ENCODE measurements around the gene BCAS1.
A peak's percentile ranks its signal among the peaks of the same experiment; 100 is the strongest.

Gene BCAS1

DNA sequence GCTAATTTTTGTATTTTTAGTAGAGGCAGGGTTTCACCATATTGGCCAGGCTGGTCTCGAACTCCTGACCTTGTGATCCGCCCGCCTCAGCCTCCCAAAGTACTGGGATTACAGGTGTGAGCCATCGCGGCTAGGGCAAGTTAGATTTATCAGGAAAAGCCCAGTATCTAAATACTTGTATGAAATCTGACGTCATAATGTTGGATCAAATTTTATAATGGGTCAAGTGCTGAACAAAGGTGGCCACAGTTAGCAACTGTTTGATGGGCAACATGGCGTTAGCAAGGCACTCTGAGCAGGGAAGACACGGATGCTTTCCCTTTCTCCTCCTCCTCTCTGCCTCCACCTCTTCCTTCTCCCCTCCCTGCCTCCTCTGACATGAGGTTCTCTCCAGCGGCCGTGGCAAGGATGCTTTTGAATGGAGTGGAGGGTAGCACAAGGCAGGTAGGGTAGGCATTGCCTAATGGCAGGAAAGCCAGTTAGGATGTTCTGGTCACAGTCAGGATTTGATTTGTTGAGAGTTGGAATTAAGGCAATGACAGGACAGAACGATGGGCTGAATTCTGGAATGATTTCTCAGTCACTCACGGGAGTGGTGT is 149.6 kb downstream of the BCAS1 start:
- DNase-seq: no peak

DNA sequence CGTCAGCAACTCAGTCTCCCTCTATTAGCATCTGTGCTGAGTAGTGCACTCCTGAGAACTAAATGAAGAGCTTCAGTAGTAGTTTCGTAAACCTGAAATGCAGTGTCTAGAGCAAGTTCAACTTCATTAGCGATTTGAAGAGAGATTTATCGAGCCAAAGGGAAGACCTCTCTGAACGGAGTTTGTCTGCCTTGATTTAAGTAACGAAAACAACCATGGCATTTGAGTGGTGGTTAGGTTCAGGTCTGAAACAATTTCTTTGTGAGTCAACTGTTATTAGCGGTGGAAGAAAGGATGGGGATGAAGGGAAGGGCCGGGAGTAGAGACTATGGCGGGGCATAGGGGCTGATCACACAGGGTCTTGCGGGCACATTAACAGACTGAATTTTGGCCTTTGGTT is 150.5 kb downstream of the BCAS1 start:
- no peak for DNase-seq

DNA sequence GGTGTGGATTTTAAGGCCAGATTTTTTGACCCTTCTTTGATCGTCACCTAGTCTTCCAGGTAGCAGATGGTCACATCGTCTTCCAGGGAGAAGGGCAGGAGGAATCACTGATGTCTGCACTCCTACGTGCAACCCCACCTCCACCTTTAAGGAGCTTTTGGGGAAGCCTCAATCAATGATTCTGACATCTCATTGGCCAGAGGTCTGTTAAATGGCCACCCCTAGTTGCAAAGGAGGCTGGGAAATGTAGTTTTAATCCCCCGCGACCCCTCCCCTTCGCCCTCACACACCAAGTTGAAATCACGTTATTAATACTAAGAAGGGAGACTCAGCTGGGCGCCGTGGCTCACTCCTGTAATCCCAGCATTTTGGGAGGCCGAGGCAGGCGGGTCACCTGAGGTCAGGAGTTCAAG is 151.4 kb downstream of the BCAS1 start:
- DNase-seq: no peak

DNA sequence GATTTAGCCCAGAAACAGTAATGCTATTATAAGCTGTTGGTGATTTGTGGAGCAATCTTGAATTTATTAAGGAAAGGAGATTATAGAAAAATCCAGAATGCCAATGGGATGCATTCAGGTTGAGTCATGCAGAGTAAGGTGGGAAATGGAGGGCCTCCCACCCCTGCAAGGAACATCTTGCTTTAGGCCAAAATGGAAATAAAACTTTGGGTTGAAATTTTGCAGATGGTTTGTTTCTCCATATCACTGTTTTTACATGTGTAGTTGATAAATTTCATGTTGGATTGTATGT is 152.4 kb downstream of the BCAS1 start:
- DNase-seq: no peak

DNA sequence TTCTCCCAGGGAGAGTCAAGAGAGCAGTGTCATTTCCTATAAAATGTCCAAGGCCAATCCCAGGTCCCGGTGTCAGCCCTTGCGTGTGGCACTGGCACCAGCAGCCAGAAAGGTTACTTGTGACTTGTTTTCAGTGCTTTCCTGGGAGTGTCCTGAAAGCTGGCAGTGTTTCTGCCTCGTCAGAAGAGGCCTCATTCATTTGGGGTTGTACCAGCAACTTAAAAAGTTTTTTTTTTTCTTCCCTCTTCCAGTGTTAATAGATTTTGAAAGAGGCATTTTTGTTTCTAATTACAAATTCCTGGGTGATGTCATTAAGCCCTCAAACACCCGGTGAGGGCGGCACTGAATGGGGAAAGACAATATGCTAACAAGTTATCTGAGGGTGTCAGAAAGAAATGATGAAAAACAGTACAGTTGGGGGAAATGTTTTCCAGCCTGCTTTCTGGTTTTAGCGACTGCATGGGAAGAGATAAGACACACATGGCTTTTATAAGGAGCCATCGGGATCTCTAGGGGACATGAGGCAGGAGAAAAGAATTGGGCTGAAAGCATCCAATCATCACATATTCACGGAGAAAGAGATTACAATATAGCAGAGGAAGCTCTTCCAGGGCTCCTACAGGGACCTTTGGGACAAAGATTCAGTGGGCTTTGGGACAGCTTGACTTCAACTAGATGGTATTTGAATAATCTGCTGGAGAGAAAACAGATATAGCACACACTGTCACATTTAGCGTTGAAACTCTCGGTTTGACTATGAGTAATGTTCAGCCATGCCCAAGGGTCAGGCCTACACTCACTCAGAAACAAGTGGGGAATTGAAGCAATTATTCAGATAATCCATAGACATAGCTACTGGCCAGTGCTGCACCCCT is 153.0 kb downstream of the BCAS1 start:
- no peak for DNase-seq

DNA sequence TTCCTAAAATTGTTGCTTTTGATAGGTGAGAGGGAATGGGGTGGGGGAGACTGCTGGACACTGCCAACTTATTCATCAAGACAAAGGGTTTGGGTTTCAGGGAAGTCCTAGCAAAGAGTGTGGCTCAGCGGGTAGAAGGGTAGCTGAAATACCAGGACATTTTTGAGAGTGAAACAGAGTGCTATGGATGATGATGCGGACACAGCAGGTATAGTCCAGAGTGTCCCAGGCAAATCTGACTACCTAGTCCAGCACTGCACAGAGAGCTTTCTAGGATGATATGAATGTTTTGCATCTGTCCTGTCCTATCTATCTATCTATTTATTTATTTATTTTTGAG is 154.3 kb downstream of the BCAS1 start:
- DNase-seq: no peak

DNA sequence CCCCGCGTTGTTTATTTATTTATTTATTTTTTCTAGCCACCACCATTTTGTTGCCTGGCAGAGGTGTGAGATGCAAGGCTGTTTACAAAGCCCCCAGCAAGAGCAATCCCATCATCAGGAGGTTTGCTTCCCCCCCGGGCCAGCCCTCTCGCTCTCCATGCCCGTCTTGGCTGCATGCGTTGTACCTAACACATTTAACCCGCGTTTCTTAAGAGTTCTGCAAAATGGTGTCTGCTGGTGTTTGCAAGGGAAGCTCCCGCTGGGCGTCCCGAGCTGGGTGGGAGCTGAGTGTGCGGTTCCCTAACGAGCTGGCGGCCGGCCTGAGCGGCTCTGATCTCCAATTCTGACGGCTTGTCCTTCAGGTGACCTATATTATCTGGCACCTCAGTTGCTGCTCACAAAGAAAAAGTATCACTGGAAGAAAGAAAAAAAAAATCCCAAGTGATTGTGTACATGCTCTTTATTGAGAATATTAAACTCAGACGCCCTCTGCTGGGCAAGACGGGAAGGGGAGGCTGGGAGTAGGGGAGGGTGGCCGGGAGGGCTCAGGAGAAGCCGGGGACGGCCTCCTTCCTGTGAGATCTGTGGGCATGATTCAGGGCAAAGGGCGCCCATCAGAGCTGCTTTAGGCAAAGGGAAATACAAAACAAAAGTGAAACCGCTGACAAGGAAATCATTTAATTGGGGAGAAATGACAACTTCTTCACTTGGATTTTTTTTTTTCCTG is 154.8 kb downstream of the BCAS1 start:
- DNase-seq: peak; percentile 92

DNA sequence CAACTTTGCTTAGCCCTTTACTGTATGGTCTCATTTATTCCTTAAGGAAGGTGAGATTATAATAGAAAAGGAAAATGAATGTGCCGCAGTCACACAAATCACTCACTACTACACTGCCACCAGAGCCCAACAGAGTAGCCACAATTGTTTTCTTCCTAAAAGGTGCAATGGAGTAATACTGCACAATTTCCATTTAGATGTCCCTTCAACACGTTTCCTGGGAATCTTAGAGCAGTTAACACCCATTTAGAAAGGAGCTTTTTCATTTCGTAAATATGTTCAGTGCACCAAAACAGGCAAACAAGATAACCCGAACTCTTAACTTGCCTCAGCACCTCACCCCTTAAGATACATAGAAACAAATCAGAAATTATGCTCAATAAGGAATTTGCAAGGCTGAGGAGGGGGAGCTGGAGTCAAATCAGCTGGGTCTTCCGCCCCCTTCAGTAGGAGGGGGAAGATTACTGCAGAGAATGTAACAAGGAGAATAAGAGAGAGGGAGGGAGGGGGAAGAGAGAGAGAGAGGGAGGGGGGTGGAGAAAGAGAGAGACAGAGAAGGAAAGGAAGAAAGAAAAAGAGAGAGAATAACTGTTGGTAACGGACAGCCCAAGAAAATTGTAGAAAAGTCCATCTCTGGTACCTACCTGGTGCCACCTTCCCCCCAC is 155.5 kb downstream of the BCAS1 start:
- no peak for DNase-seq

DNA sequence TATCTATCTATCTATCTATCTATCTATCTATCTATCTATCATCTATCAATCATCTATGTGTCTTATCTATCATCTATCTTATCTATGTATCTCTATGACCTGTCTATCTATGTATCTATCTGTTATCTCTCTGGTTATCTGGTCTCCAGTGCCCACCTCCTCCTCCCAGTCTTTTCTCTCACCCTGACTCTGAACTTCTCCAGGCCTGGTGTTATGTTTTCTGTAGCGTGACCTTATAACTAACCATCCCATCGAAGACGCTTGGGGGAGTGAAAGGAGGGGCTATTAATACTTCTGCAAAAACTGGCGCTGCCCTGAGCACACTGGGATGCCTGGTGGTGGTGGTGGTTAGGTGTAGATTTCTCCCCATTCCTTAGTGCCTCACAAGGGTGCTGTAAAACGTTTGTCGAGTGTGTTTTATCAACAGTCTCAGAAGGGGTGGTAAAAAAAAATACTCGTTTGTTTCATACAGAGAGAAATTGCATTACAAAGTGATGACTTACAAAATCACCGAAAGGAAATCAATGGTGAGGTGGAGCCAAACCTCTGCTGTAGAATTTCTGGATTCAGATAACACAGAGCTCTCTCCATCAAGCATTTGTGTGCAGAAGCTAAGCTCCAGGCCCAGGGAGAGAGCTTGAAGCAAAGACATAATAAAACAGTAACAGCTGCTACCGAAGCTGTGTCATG is 156.2 kb downstream of the BCAS1 start:
- DNase-seq: no peak

DNA sequence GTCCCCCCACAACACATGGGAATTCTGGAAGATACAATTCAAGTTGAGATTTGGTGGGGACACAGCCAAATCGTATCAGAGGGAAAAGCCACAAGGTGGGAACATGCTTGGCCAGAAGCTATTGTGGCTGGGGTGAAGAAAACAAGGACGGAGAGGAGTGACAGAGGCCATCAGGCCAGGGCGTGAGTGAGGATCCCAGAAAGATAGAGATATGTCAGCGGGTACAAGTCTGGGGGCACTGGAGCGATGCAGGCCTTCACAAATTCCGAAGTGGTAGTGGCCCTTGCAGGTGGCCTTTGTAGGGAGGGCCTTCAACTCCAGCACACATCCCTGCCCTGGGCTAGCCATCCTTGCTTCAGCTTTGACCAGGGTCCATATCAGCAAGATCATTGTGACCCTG is 159.1 kb downstream of the BCAS1 start:
- no peak for DNase-seq

DNA sequence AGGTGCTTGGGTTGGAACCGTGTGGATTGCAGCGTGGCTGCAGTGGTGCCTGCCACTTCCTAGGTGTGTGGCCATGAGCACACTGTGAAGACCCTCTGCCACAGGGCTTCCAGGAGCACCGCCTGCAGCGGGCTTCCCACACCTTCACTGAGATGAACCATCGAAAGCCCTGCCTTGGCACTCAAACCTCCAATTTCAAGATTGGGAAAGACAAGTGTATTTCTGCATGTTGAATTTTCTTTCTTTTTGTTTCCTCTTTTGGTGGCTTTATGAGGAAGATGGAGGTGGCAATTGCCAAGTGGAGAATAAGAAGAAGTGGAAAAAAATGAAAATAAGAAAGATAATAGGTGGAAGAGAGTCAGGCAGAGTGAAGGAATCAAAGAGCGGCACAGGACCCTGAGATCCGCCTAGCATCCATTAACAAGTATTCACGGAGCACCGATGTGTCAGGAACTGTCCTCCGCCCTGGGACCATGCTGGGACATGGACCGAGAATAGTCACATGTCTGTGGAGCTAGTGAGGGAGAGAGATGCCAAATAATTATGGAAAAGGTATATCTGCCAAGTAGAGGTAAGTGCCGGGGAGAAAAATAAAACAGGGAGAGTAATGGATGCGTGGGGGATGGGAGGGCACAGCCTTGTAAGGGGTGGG is 159.9 kb downstream of the BCAS1 start:
- no peak for DNase-seq

DNA sequence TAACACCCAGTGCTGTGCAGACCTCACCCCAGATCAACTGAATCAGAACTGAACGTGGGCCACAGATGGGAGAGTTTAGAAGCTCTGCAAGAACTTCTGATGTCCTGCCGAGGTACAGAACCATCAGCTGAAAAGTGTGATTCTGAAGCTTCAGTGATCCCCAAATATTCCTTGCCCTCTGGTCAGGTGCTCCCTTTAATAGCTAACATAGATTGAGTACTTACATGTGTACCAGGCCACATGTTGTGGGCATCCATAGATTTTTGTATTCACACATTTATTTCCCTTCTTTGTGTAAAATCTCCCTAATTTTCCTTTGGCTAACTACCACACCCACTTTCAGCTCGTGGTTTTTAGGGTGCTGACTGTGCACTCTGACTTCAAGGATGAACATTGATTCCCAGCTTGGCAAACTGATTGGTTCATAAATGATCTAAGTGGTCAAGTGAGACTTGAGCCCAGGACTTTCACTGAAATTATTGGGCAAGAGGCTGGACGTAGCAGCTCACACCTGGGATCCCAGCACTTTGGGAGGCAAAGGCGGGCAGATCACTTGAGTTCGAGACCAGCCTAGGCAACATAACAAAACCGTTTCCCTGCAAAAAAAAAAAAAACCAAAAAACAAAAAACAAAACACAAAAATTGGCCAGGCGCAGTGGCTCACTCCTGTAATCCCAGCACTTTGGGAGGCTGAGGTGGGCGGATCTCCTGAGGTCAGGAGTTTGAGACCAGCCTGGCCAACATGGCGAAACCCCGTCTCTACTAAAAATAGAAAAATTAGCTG is 162.2 kb downstream of the BCAS1 start:
- DNase-seq: no peak

DNA sequence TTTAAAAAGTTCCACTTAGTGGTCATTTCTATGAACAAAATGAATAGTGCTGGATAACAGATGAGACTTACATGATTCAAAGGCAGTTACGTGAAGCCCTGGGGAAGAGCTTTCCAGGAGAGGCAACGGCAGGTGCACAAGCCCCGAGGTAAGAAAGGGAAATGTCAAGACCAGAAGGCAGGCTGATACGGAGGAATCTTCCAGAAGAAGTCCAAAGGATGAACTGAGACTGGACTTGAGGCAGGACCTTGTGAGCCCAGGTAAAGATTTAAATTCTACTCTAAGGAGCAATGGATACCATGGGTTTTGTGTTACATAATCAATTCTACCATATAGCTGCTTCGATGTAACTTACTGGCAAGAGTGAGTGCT is 164.6 kb downstream of the BCAS1 start:
- no peak for DNase-seq

DNA sequence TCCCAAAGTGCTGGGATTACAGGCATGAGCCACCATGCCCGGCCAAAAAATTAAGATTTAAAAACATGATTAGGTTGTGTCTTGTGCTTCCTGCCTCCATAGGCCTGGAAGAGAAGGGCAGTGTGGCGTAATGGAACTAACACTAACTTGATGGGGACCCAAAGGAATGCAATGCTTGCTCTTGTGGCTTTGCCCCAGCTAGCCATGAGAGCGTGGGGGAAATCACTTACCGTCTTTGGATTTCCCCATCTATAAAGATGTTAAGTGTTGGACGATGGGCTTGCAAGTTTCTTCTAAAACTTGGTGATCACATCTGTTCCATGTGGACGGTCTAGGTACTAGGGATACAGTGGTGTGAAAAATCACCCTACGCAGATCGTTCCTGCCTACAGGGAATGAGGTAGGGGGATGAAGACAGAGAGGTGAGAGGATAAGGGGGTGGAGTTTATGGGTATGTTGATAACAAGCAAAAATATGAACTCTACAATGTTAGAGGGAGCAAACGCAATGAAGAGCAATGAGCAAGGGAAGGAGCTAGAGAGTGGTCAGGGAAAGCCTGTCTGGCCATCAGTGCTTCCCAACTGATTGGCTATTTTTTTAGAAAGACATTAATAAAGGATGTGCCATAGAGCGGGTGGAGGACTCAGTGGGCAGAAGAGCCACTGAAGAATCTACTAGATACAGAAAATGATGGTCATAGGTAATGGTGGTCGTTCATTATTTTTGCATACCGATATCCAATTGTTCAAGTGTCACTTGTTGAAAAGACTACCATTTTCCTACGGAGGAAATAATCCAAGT is 165.2 kb downstream of the BCAS1 start:
- no peak for DNase-seq

DNA sequence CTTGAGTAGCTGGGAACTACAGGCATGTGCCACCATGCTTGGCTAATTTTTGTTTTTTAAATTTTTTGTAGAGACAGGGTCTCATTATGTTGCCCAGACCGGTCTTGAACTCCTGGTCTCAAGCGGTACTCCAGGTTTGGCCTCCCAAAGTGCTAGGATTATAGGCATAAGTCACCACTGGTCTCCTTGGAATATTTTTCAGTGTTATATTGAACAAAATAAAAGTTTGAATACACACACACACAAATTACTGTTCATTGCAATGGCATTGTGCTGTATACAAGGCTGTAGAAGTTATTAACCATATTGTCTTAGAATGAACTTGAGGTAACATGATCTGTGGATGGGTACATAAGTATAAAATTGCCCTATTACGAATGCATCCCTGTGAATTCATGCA is 166.1 kb downstream of the BCAS1 start:
- no peak for DNase-seq

DNA sequence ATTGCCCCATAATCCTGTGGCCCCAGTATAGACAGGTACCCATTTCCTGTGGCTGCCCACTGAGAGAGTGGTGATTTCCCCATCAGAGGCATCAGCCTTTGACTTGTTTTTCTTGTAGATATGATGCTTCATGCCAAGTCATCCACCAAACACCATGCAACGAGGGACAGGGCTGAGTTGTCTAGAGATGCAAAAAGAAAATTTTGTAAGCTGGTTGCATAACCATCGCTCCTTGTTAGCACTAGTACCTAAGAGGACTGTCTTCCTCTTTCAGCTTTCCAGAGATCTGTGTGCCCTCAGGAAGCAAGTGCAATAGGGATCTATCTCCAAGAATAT is 166.8 kb downstream of the BCAS1 start:
- DNase-seq: no peak

DNA sequence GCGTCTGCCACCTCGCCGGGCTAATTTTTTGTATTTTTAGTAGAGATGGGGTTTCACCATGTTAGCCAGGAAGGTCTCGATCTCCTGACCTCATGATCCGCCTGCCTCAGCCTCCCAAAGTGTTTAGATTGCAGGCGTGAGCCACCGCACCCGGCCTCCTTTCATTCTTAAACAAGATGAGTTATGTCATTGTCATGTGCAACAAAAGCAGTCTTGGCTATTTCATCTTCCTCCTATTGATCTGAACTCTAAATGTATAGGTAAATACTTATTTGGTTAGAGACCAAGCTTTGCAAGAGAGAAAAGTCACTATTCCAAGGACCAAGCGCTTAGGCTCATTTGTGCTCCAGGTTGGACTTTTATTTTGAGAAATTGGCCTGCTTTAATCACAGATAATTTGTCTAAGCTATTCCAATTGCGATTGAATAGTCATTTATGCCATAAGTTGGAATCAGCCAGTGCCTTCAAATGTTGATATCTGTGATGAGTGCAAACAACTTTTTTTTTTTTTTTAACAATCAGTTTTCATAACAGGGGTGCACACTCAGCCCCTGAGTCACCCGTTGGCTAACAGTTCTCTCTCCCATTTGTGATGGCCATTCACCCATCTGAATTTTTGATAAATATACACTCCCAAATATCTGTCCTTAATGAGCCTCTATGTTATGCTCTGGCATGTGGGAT is 167.3 kb downstream of the BCAS1 start:
- DNase-seq: no peak

DNA sequence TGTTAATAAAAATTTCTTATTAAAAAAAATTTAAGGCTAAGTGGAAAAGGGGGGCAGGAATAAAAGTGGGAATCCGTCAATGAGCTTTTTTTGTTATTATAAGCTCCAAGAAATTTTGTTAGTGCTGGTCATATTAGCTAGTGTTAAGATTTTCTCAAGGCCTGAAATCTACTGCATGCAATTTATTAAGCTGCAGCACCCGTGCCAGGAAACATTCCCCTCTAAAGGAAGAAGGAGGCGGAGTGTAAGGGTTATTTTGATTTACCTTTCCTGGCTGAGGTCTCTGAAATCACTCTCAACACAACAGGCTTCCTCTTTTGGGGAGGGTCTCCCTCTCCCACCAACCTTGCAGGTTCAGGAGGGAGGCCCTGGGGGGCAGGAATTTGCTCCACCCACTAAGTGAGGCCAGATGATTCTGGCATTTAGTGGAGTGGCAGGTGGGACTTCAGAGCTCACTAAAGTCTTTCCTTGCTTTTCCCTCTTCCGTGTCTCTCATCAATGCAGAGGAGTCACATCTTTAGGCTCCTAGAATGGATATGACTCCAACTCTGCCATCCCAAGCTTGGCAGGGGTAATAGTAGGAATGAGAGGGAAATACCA is 168.8 kb downstream of the BCAS1 start:
- DNase-seq: no peak

DNA sequence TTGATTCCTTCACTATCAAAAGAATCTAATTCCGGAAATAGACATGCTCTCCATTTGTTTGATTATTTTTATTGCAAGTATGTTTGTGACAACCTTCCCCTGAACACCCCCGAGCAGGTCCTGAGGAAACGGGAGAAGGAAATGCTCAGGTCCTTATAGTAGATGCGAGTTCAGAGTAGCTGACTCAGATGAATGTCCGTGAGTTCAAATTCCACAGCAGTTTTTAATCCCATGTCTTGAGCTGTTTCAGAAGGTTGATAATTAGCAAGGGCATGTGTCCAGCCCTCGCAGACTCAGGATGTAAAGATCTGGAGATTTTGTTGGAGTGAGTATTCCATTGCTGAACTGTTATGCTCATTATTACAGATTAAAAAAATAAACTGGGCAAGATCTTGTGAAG is 169.3 kb downstream of the BCAS1 start:
- no peak for DNase-seq

DNA sequence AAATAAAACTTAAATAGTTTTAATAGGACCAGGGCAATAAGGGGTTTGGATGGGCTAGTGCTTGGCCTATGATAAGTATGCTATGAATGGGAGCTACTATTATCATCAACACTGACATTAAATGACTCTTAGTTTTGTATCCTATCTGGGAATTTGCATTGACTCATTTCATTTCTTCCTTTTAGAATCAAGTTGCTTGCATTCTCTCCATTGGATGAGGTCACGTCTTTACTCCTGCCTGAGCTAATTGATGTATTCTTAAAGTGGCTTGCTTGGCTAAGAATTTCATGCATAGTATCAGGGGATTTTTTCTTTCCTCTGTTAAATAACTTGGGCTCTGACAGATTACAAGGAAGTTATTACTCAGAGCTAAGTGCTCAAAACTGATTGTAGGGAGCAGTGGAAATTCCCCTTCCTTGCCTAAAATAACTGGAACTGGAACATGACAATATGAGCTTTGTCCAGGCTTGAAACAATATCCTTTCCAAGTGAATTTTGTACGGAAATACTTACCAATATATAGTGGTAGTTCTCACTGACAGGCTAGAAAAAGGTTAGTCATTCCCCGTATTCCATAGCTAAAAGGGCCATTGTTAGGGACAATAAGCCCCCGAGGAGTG is 169.9 kb downstream of the BCAS1 start:
- DNase-seq: no peak
